ENCODE data around the gene PIP4P1. TPM values are rescaled to one million over a fixed set of nuclear protein-coding genes. Genes with fewer than 3 reads are reported as not detected.

The PIP4P1 gene
- total and polyA plus RNA-seq, 10 of the 15 experiments (the other 5 are each of a cell fraction or from before 2014, with no cell fraction given): 19.1 to 47.4 (median 39.7) TPM

- H3K27ac ChIP-seq (ENCODE audit: control insufficient read depth, insufficient read depth): no peak overlapping the region
- SMC1A ChIA-PET (ENCODE audit: uncharacterized antibody, unreplicated experiment): interaction anchor here (0.9 kb wide), 1 partner anchor 12 kb away, joined by 3 read pairs; no protein-coding TSS in a partner anchor
- DNase-seq (ENCODE audit: low read depth, low spot score) (no peak), ATAC-seq (peak; percentile 20; the same call in 2 of the 3 replicates), FAIRE-seq (no peak)
- no peak overlapping the region for H2AFZ ChIP-seq (ENCODE audit: control insufficient read depth, low read depth, low read length)
- no peaks in the 10 kb centered on the region for H3K79me2 ChIP-seq (ENCODE audit: control insufficient read depth, insufficient read depth, low read length)
- no peaks in the 10 kb centered on the region for H4K20me1 ChIP-seq (ENCODE audit: control insufficient read depth, insufficient read depth)
- CTCF ChIA-PET: interaction anchor here (1.1 to 2.2 kb wide), 2 partner anchors 25 to 113 kb away, joined by 4 to 10 read pairs; no protein-coding TSS in a partner anchor
- no peak overlapping the region for H3K4me3 ChIP-seq
- 72% methylated on average over 5 of the region's 5 CpGs for WGBS (ENCODE audit: insufficient coverage, insufficient replicate concordance, low lambda C conversion rate, missing lambda C conversion rate)
- TF ChIP-seq RAD21 (IDR thresholded peaks at IDR 0.05; ENCODE audit: insufficient read depth, low read depth, low read length): no peak
- TF ChIP-seq IKZF2 (IDR thresholded peaks at IDR 0.05): no peak
- no peak for TF ChIP-seq CBX5 (IDR thresholded peaks at IDR 0.05; ENCODE audit: low read depth)
- no peak for TF ChIP-seq MYC (IDR thresholded peaks at IDR 0.05; ENCODE audit: insufficient read depth, insufficient read length, insufficient replicate concordance, low read length, severe bottlenecking)
- TF ChIP-seq HDAC2 (IDR thresholded peaks at IDR 0.05): no peak
- TF ChIP-seq ETV6 (conservative IDR thresholded peaks at IDR 0.05 in 1 of 2, IDR thresholded peaks at IDR 0.05 in 1 of 2; ENCODE audit: borderline replicate concordance in 1 of 2, low read depth in 1 of 2): no peak
- no peaks in the 10 kb centered on the region for H3K27me3 ChIP-seq (replicated peaks in 1 of 2; ENCODE audit: control insufficient read depth in 2 of 2, insufficient read depth in 2 of 2, low read length in 1 of 2)
- H3K4me2 ChIP-seq (ENCODE audit: control insufficient read depth, insufficient read depth): no peak overlapping the region
- intact Hi-C loops (cut with micrococcal nuclease; ENCODE audit: unreplicated experiment): no loop called here
- in situ Hi-C loops (cut with MboI): no loop called here
- no peaks in the 10 kb centered on the region for H3K36me3 ChIP-seq (ENCODE audit: control insufficient read depth in 2 of 2, insufficient read depth in 2 of 2, low read length in 1 of 2)
- RAD21 ChIA-PET (ENCODE audit: unreplicated experiment): no interaction called here
- POLR2A ChIA-PET: no interaction called here
- H3K9me3 ChIP-seq (replicated peaks; ENCODE audit: control insufficient read depth, insufficient read depth, low read length): no peaks in the 10 kb centered on the region; the same call in 2 of the 3 replicates
- H3K9ac ChIP-seq (ENCODE audit: control insufficient read depth, insufficient read depth, low read length): no peak overlapping the region
- no TSS peak for BruUV-seq (replicated peaks)
- H3K4me1 ChIP-seq (ENCODE audit: control insufficient read depth, insufficient read depth, low read length): no peaks in the 10 kb centered on the region
Observed at GRCh38 chr14:20440882-20441281, 20.4 kb downstream of the PIP4P1 start.

- no peaks in the 10 kb centered on the region for H3K79me2 ChIP-seq (ENCODE audit: control insufficient read depth, insufficient read depth, low read length)
- ChIA-PET RAD21 (ENCODE audit: unreplicated experiment) (interaction anchor here (0.6 kb wide), 1 partner anchor 25 kb away, joined by 3 read pairs; no protein-coding TSS in a partner anchor), SMC1A (ENCODE audit: uncharacterized antibody, unreplicated experiment) (interaction anchor here (0.9 kb wide), 1 partner anchor 13 kb away, joined by 3 read pairs; no protein-coding TSS in a partner anchor), CTCF (interaction anchor here (2.2 kb wide), 1 partner anchor 25 kb away, joined by 10 read pairs; no protein-coding TSS in a partner anchor), POLR2A (no interaction called here)
- in situ Hi-C loops (cut with MboI): no loop called here
- 63% methylated on average over 5 of the region's 5 CpGs for WGBS (ENCODE audit: insufficient coverage, insufficient replicate concordance, low lambda C conversion rate, missing lambda C conversion rate)
- no TSS peak for BruUV-seq (replicated peaks)
- H3K4me2 ChIP-seq (ENCODE audit: control insufficient read depth, insufficient read depth): no peak overlapping the region
- no peaks in the 10 kb centered on the region for H3K4me1 ChIP-seq (ENCODE audit: control insufficient read depth, insufficient read depth, low read length)
- ATAC-seq (no peak), FAIRE-seq (peak; percentile 31), DNase-seq (ENCODE audit: low read depth, low spot score) (no peak)
- H2AFZ ChIP-seq (ENCODE audit: control insufficient read depth, low read depth, low read length): no peak overlapping the region
- H3K27me3 ChIP-seq (replicated peaks in 1 of 2; ENCODE audit: control insufficient read depth in 2 of 2, insufficient read depth in 2 of 2, low read length in 1 of 2): no peaks in the 10 kb centered on the region
- H3K36me3 ChIP-seq (ENCODE audit: control insufficient read depth in 2 of 2, insufficient read depth in 2 of 2, low read length in 1 of 2): no peaks in the 10 kb centered on the region
- no peak overlapping the region for H3K27ac ChIP-seq (ENCODE audit: control insufficient read depth, insufficient read depth)
- no peak overlapping the region for H3K9ac ChIP-seq (ENCODE audit: control insufficient read depth, insufficient read depth, low read length)
- TF ChIP-seq EZH2 (IDR thresholded peaks at IDR 0.05; ENCODE audit: borderline replicate concordance, control insufficient read depth, low read depth, low read length) (no peak), MXI1 (IDR thresholded peaks at IDR 0.05; ENCODE audit: low read depth, low read length) (no peak), TCF3 (IDR thresholded peaks at IDR 0.05; ENCODE audit: borderline replicate concordance, insufficient read depth, low read depth, low read length) (no peak), E4F1 (IDR thresholded peaks at IDR 0.05; ENCODE audit: borderline replicate concordance, partially characterized antibody) (no peak), CBX3 (IDR thresholded peaks at IDR 0.05; ENCODE audit: borderline replicate concordance, low read depth) (no peak), MTA2 (IDR thresholded peaks at IDR 0.05; ENCODE audit: low read depth) (no peak), YBX1 (IDR thresholded peaks at IDR 0.05) (no peak)
- no peaks in the 10 kb centered on the region; the same call in 2 of the 3 replicates for H3K9me3 ChIP-seq (replicated peaks; ENCODE audit: control insufficient read depth, insufficient read depth, low read length)
- intact Hi-C loops (cut with micrococcal nuclease; ENCODE audit: unreplicated experiment): no loop called here
- no peaks in the 10 kb centered on the region for H4K20me1 ChIP-seq (ENCODE audit: control insufficient read depth, insufficient read depth)
- H3K4me3 ChIP-seq: no peak overlapping the region
Observed at GRCh38 chr14:20440465-20440864, 20.8 kb downstream of the PIP4P1 start.
